Activated T-cell treated with anti-CD3 and anti-CD28 coated beads, Interleukin-2, amount 50 U/mL, for 24 hours (primary cell): ENCODE data around the gene CMSS1.

Experiments
- DNase-seq: peaks from one replicate; pipeline ENCODE4 v3.0.0-alpha.2; 2020
- H3K27ac Mint-ChIP-seq: 2 replicates; pipeline ENCODE4 v1.8.0; 2020; ENCODE audit warnings: mild to moderate bottlenecking, mixed read lengths
- H3K27me3 Mint-ChIP-seq: 2 replicates; pipeline ENCODE4 v1.8.0; 2020; ENCODE audit warnings: mixed read lengths
- H3K36me3 Mint-ChIP-seq: 2 replicates; pipeline ENCODE4 v1.8.0; 2020; ENCODE audit warnings: low read depth, mixed read lengths
- H3K4me1 Mint-ChIP-seq: 2 replicates; pipeline ENCODE4 v1.8.0; 2020; ENCODE audit warnings: low read depth, mixed read lengths
- H3K4me3 Mint-ChIP-seq: 2 replicates; pipeline ENCODE4 v1.8.0; 2020; ENCODE audit warnings: mild to moderate bottlenecking, moderate library complexity, mixed read lengths
- H3K9me3 Mint-ChIP-seq: 2 replicates; pipeline ENCODE4 v1.8.0; 2020; ENCODE audit warnings: mixed read lengths

The CMSS1 gene

GRCh38 chr3:100106094-100106493 lies 288.4 kb downstream of the CMSS1 start:
- Mint-ChIP-seq H3K27ac (peak overlapping the region; percentile 90), H3K4me3 (no peak overlapping the region), H3K4me1 (peaks cover 32% of the 10 kb centered on the region), H3K27me3 (no peaks in the 10 kb centered on the region), H3K36me3 (peaks cover 37% of the 10 kb centered on the region), H3K9me3 (no peaks in the 10 kb centered on the region)
- no peak for DNase-seq

GRCh38 chr3:100106531-100107141 lies 289.0 kb downstream of the CMSS1 start:
- H3K36me3 Mint-ChIP-seq: peaks cover 35% of the 10 kb centered on the region
- no peaks in the 10 kb centered on the region for H3K9me3 Mint-ChIP-seq
- no peak overlapping the region for H3K4me3 Mint-ChIP-seq
- no peak for DNase-seq
- H3K27ac Mint-ChIP-seq: peak overlapping the region; percentile 90
- no peaks in the 10 kb centered on the region for H3K27me3 Mint-ChIP-seq
- H3K4me1 Mint-ChIP-seq: peaks cover 32% of the 10 kb centered on the region

GRCh38 chr3:100107221-100107814 lies 289.7 kb downstream of the CMSS1 start:
- Mint-ChIP-seq H3K4me3 (no peak overlapping the region), H3K4me1 (peaks cover 32% of the 10 kb centered on the region), H3K27me3 (no peaks in the 10 kb centered on the region), H3K27ac (no peak overlapping the region), H3K9me3 (no peaks in the 10 kb centered on the region), H3K36me3 (peaks cover 35% of the 10 kb centered on the region)
- DNase-seq: no peak

- Mint-ChIP-seq H3K27ac (no peak overlapping the region), H3K36me3 (peaks cover 27% of the 10 kb centered on the region), H3K27me3 (no peaks in the 10 kb centered on the region), H3K9me3 (no peaks in the 10 kb centered on the region), H3K4me1 (peaks cover 32% of the 10 kb centered on the region), H3K4me3 (no peak overlapping the region)
- DNase-seq: no peak
Observed at GRCh38 chr3:100108464-100109079, 290.9 kb downstream of the CMSS1 start.

GRCh38 chr3:100110162-100110561 lies 292.5 kb downstream of the CMSS1 start:
- Mint-ChIP-seq H3K9me3 (no peaks in the 10 kb centered on the region), H3K27me3 (no peaks in the 10 kb centered on the region), H3K4me3 (no peak overlapping the region), H3K36me3 (peaks cover 28% of the 10 kb centered on the region), H3K27ac (no peak overlapping the region), H3K4me1 (peaks cover 17% of the 10 kb centered on the region)
- no peak for DNase-seq

- H3K36me3 Mint-ChIP-seq: peaks cover 24% of the 10 kb centered on the region
- no peaks in the 10 kb centered on the region for H3K9me3 Mint-ChIP-seq
- H3K27me3 Mint-ChIP-seq: no peaks in the 10 kb centered on the region
- H3K4me3 Mint-ChIP-seq: no peak overlapping the region
- no peak for DNase-seq
- H3K27ac Mint-ChIP-seq: no peak overlapping the region
- H3K4me1 Mint-ChIP-seq: peaks cover 1% of the 10 kb centered on the region
Observed at GRCh38 chr3:100111728-100112127, 294.1 kb downstream of the CMSS1 start.

GRCh38 chr3:100113723-100114412 lies 296.2 kb downstream of the CMSS1 start:
- no peaks in the 10 kb centered on the region for H3K9me3 Mint-ChIP-seq
- H3K36me3 Mint-ChIP-seq: peaks cover 19% of the 10 kb centered on the region
- no peaks in the 10 kb centered on the region for H3K4me1 Mint-ChIP-seq
- H3K27ac Mint-ChIP-seq: no peak overlapping the region
- no peak overlapping the region for H3K4me3 Mint-ChIP-seq
- DNase-seq: no peak
- no peaks in the 10 kb centered on the region for H3K27me3 Mint-ChIP-seq

- Mint-ChIP-seq H3K4me1 (no peaks in the 10 kb centered on the region), H3K27me3 (no peaks in the 10 kb centered on the region), H3K4me3 (no peak within 1 kb of the TSS), H3K27ac (no peak within 1 kb of the TSS), H3K36me3 (peaks cover 15% of the 10 kb centered on the region), H3K9me3 (no peaks in the 10 kb centered on the region)
- DNase-seq: no peak
Observed at GRCh38 chr3:100114413-100115030, 296.9 kb downstream of the CMSS1 start, which contains the start of gene FILIP1L. Gene FILIP1L, minus strand, starts transcription at chr3:100114501.

GRCh38 chr3:100117093-100117492 lies 299.4 kb downstream of the CMSS1 start:
- peaks cover 3% of the 10 kb centered on the region for H3K9me3 Mint-ChIP-seq
- no peak overlapping the region for H3K4me3 Mint-ChIP-seq
- no peak overlapping the region for H3K27ac Mint-ChIP-seq
- no peaks in the 10 kb centered on the region for H3K4me1 Mint-ChIP-seq
- DNase-seq: no peak
- H3K36me3 Mint-ChIP-seq: peaks cover 17% of the 10 kb centered on the region
- H3K27me3 Mint-ChIP-seq: no peaks in the 10 kb centered on the region

GRCh38 chr3:100120012-100120411 lies 302.4 kb downstream of the CMSS1 start:
- no peak overlapping the region for H3K27ac Mint-ChIP-seq
- DNase-seq: no peak
- H3K27me3 Mint-ChIP-seq: no peaks in the 10 kb centered on the region
- peaks cover 13% of the 10 kb centered on the region for H3K36me3 Mint-ChIP-seq
- H3K9me3 Mint-ChIP-seq: peaks cover 3% of the 10 kb centered on the region
- no peak overlapping the region for H3K4me3 Mint-ChIP-seq
- H3K4me1 Mint-ChIP-seq: no peaks in the 10 kb centered on the region

GRCh38 chr3:100120693-100121092 lies 303.0 kb downstream of the CMSS1 start:
- Mint-ChIP-seq H3K36me3 (peaks cover 14% of the 10 kb centered on the region), H3K4me3 (no peak overlapping the region), H3K27ac (no peak overlapping the region), H3K9me3 (peaks cover 3% of the 10 kb centered on the region), H3K4me1 (no peaks in the 10 kb centered on the region), H3K27me3 (no peaks in the 10 kb centered on the region)
- DNase-seq: no peak

GRCh38 chr3:100122321-100122720 lies 304.7 kb downstream of the CMSS1 start:
- no peak for DNase-seq
- peaks cover 3% of the 10 kb centered on the region for H3K9me3 Mint-ChIP-seq
- H3K4me3 Mint-ChIP-seq: no peak overlapping the region
- no peak overlapping the region for H3K27ac Mint-ChIP-seq
- no peaks in the 10 kb centered on the region for H3K4me1 Mint-ChIP-seq
- H3K36me3 Mint-ChIP-seq: peaks cover 13% of the 10 kb centered on the region
- H3K27me3 Mint-ChIP-seq: no peaks in the 10 kb centered on the region

- no peaks in the 10 kb centered on the region for H3K4me1 Mint-ChIP-seq
- peaks cover 12% of the 10 kb centered on the region for H3K36me3 Mint-ChIP-seq
- H3K4me3 Mint-ChIP-seq: no peak overlapping the region
- no peak for DNase-seq
- no peak overlapping the region for H3K27ac Mint-ChIP-seq
- peaks cover 3% of the 10 kb centered on the region for H3K9me3 Mint-ChIP-seq
- H3K27me3 Mint-ChIP-seq: no peaks in the 10 kb centered on the region
Observed at GRCh38 chr3:100123112-100123511, 305.4 kb downstream of the CMSS1 start.

GRCh38 chr3:100124201-100124761 lies 306.6 kb downstream of the CMSS1 start:
- H3K27me3 Mint-ChIP-seq: no peaks in the 10 kb centered on the region
- no peak overlapping the region for H3K4me3 Mint-ChIP-seq
- peaks cover 3% of the 10 kb centered on the region for H3K9me3 Mint-ChIP-seq
- H3K36me3 Mint-ChIP-seq: peaks cover 12% of the 10 kb centered on the region
- H3K27ac Mint-ChIP-seq: no peak overlapping the region
- no peaks in the 10 kb centered on the region for H3K4me1 Mint-ChIP-seq
- no peak for DNase-seq
